Retinal pigment epithelial cell (primary cell): Measurements from ENCODE around the gene QRICH2.

Experiments
- DNase-seq: peaks from one replicate; pipeline ENCODE4 v3.0.0-alpha.2; 2010; ENCODE audit warnings: low read depth
- H3K4me3 ChIP-seq: 2 replicates; pipeline ENCODE4 v1.5.1; 2011; ENCODE audit warnings: mild to moderate bottlenecking, low read length, control low read depth, moderate library complexity
- CTCF ChIP-seq: conservative IDR thresholded peaks from 2 replicates; pipeline ENCODE4 v1.5.1; 2011; ENCODE audit warnings: low read depth, low read length, control low read depth, inconsistent platforms

The QRICH2 gene

GRCh38 chr17:76304226-76305134 lies 3.6 kb downstream of the QRICH2 start:
- no peak for TF ChIP-seq CTCF
- no peak overlapping the region for H3K4me3 ChIP-seq
- DNase-seq, result no peak

GRCh38 chr17:76297436-76297835 lies 10.6 kb downstream of the QRICH2 start:
- no peak for DNase-seq
- no peak for TF ChIP-seq CTCF
- H3K4me3 ChIP-seq, result no peak overlapping the region

- no peak for TF ChIP-seq CTCF
- no peak overlapping the region for H3K4me3 ChIP-seq
- no peak for DNase-seq
These were observed 11.2 kb downstream of the QRICH2 start for GRCh38 chr17:76296889-76297288.

- no peak overlapping the region for H3K4me3 ChIP-seq
- TF ChIP-seq CTCF, result no peak
- DNase-seq, result no peak
These were observed 11.9 kb downstream of the QRICH2 start for GRCh38 chr17:76296186-76296585.

- no peak for DNase-seq
- no peak for TF ChIP-seq CTCF
- H3K4me3 ChIP-seq, result no peak overlapping the region
These were observed 15.0 kb downstream of the QRICH2 start for GRCh38 chr17:76293106-76293505.

GRCh38 chr17:76292567-76292966 lies 15.5 kb downstream of the QRICH2 start:
- TF ChIP-seq CTCF, result no peak
- H3K4me3 ChIP-seq, result no peak overlapping the region
- no peak for DNase-seq
